SK-N-MC (cell line): ENCODE data around the gene ARSG.

Source experiments
- EZH2 ChIP-seq: fragments of 200-600 bp; sonication (generic); IDR thresholded peaks from one replicate; pipeline ENCODE4 v1.6.1; 2017; ENCODE audit warnings: antibody characterized with exemption
- POLR2AphosphoS5 ChIP-seq: IDR thresholded peaks from 2 replicates; pipeline ENCODE4 v1.6.1; 2012; ENCODE audit warnings: mild to moderate bottlenecking, low read depth, low read length, borderline replicate concordance

- TF ChIP-seq POLR2AphosphoS5 (no peak), EZH2 (no peak)
These were observed 43.1 kb downstream of the ARSG start for GRCh38 chr17:68334393-68334792.
